Renal pelvis (tissue), 12 donors: ENCODE results near the gene HHIPL2. TPM values are rescaled to one million over a fixed set of nuclear protein-coding genes. Genes with fewer than 3 reads are reported as not detected.
A peak's percentile ranks its signal among the peaks of the same experiment; 100 is the strongest.

Source experiments
- DNase-seq: peaks from one replicate; pipeline ENCODE4 v3.0.0-alpha.2; 2013
- long read RNA-seq, 16 experiments: transcript quantifications; one replicate each; lab custom pipeline, GENCODE V29; 2026
- polyA plus RNA-seq, 3 donors: library from polyadenylated mRNA; unstranded; fragments of 120-200 nt; gene quantifications; one replicate each; pipeline ENCODE4 v1.2.1, GENCODE V29; 2013; ENCODE audit not compliant: insufficient read length in 3 of 3

The HHIPL2 gene
- 1 to 10 TPM in 2 of 3 donors, under 1 TPM in 1; 0.51 to 2.0 (median 1.3) TPM for polyA plus RNA-seq
- long read RNA-seq, donor 1 = 0 reads
- long read RNA-seq, donor 2 = 0 reads
- long read RNA-seq, donor 3 = 0 reads
- long read RNA-seq, donor 4 = 0 reads
- long read RNA-seq, donor 5 = 0 reads
- long read RNA-seq, donor 6 = 0 reads
- long read RNA-seq, donor 7 = 0 reads
- long read RNA-seq, donor 8 = 0 reads
- long read RNA-seq, donor 9 = 0 reads
- long read RNA-seq, donor 10 = 0 reads
- long read RNA-seq, donor 11 = 0 reads
- long read RNA-seq, donor 12 = 0 reads
- long read RNA-seq, donor 13 = 0 reads
- long read RNA-seq, donor 14 = 0 reads
- long read RNA-seq, donor 15 = 0 reads
- long read RNA-seq, donor 16 = 0 reads

DNA sequence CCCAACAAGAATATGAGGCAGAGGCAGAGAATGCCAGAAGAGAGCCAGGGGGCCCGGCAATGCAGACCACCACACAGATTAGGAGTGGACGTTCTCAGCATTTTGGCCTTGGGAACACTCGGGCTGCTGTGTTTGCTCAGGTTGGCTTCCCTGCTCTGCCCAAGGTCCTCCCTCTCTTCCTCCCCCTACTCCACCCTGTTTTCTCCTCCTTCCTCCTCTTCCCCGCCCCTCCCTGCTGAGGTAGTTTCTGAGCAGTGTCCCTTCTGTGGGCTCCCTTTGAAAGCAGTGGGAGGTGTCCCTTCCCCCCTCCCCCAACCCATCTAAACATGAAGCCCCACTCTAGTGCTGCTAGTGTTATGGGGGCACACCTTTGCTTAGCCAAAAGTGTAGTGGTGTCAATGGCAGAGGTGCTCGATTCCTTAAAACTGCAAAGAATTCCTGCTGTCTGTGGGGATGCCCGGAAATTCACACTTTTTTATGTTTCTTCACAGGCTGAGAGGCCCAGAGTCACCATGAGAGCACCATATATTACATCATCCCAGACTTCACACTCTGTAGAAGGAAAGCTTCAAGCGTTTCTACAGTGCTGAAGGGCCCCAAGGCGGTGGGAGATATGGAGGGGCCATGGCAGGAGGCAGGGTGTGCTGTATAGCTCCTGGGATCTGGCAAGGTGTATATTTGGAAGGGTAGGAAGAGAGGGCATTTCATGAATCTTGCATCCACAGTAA is at the start of gene HHIPL2:
Gene HHIPL2 (minus strand): TSS at position 161 of the 728 bp plus-strand sequence. CDS start 60 bp downstream, at position 101.
- DNase-seq = no peak

DNA sequence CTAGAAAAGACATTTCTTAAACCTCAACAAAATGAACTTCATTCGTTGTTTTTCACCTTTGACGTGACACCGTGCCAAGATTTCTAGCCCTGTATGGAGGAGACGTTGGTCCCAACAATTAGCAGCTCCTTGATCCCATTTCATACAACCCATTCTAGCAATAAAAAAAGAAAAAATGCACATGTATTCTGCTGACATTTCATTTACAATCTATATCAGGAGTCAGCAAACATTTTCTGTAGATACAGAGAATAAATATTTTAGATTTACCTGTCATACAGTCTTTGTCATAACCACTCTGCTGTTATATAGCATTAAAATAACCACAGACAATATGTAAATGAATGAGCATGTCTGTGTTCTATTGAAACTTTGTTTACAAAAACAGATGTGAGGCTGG is 48.8 kb upstream of the HHIPL2 start:
- DNase-seq = no peak

DNA sequence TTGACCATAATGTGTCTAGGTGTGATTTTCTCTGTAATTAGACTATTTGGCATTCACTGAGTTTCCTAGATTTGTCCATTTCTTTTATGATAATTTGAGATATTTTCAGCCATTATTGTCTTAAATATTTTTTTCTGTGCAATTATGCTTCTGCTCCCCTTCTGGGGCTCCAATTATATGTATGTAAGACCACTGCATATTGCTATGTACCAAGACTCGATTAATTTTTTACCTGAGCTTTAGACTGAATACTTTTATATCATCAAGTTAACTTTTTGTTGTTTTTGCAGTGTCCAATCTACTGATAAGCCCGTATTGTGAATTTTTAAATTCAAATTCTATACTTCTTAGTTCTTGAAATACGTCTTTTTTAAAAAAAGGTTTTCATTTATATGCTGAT is 46.9 kb upstream of the HHIPL2 start:
- DNase-seq = no peak

DNA sequence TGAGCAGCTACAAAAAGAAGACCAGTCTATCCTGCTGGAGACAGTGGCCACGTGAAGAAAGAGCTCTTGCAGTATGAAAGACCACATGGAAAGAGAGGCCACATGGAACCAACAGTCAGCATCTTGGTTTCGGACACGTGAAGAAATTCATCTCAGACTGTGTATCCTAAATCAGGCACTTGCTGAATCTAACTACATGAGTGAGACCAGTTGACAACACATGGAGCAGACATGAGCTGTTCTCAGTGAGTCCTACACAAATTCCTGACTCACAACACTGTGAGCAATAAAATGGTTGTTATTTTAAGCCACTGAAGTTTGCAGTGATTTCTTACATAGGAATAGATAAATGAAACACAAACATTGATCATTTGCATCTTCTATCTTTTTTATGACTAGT is 44.3 kb upstream of the HHIPL2 start:
- no peak for DNase-seq

DNA sequence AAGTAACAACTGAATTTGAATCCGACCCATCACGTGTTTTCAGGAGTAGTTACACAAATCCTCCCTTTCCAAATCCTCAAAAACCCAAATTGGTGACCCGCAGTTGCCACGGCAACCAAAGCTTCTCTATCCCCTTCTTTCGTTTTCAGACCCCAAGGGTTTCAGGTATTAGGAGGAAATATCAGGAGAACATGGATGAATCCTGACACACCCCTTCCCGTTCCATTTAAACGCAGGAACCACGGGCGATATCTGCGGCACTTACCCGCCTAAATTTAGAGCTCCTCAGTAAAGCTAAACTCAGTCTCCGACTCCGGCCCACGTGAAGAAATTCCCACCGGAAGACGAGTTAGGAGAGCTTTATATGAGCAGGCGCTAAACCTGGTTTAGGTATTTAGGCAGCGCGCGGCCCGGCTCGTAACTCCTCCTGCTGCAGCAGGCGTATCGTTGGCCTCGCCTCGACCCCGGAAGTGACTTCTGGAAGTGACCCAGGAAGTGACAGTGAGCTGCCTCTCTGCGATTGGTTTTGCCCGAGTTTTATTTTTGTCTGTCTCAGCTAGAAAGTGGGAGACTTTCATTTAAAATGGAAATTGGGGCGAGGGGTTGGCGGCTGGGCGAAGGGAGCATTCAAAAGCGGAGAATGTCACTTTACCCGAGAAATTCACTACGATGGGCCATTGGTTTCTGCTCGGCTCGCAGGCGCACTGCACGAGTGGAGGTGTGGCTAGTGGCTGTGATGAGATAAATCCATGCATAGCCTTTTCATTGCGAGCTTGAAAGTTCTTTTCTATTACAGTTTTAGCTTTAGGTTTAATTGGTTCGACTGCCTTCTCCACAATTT is 41.8 kb upstream of the HHIPL2 start, which contains the start of gene TAF1A:
Gene TAF1A (minus strand): TSS at position 472 of the 841 bp plus-strand sequence.
- peak; percentile 87 for DNase-seq

DNA sequence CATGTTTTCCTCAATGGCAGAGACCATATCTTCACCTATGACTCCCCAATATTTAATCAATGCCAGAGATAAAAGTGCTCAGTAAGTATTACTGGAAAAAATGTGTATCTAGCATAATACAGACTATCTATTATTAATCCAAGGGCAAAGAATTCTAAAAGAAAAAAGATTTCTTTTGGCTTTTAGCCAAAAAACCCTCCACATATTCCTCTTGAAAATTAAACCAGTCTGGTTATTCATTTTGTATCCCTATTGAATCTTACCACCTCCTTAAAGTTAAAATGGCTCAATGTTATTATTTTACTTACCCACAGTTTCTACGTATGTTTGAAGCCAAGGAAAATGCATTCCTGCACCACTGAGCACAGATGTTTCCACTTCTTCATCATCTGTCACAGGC is 40.2 kb upstream of the HHIPL2 start:
- DNase-seq = no peak

DNA sequence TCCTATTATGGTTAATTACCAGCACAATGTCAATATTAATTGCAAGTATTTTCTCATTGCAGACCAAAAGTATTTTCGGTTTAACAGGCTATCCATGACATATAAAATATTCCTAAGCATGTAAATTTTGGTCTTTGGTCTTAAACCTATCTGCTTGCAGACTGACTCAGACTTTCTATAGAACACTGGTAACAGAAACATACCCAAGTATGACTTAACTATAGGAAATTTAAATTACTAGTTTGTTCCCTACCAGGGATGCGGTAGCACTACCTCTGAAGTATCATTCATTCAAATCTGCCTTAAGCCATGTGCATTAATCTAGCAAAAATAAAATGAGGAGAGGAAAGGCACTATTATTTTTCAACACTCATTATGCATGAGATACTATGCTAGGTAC is 38.9 kb upstream of the HHIPL2 start:
- no peak for DNase-seq

DNA sequence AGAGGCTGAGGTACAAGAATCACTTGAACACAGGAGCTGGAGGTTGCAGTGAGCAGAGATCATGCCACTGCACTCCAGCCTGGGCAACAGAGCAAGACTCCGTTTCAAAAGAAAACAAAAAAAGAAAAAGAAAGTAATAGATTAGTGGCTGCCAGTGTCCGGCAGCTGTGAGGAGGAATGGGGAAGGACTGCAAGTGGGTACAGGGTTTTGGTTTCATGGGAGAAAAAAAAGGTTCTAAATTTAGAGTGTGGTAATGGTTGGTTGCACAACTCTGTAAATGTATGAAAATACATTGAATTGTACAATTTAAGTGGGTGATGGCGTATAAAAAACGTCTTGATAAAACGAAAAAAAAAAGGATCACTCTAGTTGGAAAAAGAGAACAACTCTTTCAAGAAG is 35.2 kb upstream of the HHIPL2 start:
- no peak for DNase-seq

DNA sequence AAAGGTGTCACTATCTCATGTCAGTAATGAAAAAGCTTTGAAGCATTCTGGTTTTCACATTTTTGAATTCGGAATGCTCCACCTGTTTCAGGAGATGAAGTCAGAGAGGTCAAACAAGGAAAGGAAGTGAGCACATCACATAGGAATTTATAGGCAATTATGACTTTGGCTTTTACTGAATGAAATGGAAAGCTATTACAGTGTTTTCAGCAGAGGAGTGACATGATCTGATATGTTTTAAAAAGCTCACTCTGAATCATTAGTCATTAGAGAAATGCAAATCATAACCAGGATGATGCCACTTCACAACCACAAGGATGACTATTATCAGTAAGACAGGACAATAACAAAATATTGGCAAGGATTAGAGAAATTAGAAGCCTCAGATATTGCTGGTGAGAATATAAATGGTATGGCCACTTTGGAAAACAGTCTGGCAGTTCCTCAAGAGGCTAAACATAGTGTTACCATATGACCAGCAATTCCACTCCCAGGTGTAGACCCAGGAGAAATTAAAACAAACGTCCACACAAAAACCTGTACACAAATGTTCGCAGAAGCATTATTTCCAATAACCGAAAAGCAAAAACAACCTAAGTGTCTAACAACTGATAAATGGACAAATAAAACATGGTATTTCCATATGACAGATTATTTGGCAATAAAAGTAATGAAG is 34.3 kb upstream of the HHIPL2 start:
- no peak for DNase-seq

DNA sequence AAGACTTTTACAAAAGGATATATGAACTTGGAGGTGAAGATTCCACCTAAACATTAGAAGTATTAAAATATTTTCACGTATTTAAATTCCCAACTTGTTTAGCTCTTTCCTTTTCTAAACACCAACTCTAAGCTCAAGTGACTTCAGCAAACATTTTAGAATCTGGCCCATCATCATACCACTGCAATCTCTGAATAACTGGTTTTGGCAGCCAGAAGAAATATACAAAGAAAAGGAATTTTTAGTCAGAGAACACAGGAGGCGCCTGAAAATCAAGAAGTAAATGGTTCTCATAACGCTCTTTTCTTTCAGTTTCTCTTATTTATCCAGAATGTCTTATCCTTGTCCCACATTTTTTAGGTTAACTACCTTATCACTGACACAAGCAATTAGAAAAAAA is 31.4 kb upstream of the HHIPL2 start:
- DNase-seq = no peak

DNA sequence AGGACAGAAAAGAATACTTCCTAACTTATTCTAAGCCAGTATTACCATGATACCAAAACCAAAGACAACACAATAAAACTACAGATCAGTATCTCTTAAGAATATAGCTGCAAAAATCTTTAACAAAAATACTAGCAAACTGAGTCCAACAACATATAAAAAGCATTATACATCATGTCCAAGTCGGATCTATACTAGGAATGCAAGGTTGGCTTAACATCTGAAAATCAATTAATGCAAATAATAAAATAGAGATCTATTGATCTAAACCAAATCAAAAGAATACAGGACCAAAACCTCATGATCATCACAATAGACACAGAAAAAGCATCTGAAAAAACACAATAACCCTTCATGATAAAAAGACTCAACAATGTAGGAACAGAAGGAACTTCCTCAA is 22.9 kb upstream of the HHIPL2 start:
- no peak for DNase-seq

DNA sequence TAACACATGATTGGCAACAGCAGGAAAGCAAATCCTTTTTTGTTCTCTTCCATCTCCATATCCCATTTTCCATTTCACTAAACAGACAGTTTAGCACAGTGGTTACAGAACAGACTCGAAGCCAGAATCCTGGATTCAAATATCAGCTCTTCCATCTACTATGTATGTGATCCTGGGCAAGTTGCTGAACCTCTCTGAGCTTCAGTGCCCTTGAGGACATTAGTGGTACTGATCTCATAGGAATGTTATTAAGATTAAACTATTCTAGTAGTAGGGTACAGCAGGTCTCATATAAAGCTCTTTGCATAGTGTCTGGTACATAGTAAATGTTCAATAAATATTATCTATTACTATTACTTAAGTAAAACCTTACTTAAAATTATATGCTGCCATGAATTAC is 13.8 kb upstream of the HHIPL2 start:
- DNase-seq = no peak

DNA sequence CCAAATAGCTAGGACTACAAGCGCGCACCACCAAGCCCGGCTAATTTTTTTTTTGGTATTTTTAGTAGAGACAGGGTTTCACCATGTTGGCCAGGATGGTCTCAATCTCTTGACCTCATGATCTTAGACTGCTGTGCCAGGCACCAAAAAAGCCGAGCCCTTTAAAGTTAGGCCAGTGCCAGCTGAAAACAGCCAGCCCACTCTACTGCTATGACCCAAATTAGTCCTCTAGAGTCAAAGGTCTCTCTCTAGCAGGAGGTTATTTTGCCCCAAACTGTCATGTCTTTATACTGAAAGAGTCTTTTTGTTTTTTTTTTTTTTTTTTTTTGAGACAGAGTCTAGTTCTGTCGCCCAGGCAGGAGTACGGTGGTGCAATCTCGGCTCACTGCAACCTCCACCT is 9.7 kb upstream of the HHIPL2 start:
- DNase-seq = no peak

DNA sequence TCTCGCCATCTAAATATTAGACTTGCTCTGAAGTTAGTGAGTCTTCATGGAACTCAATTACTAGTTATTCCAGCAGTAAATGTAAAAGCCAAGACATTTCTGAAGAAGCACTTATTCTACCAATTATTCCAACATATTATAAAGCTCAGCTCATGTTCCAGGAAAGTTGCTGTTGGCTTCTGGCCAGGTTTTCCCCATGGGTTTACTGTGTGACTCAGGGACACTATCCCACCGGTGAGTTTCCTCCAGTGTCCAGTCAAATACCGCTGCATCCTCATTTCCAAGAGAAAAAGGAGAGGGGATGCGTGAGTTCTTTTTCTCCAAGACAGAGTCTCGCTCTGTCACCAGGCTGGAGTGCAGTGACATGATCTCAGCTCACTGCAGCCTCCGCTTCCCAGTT is 9.2 kb upstream of the HHIPL2 start:
- DNase-seq = no peak

DNA sequence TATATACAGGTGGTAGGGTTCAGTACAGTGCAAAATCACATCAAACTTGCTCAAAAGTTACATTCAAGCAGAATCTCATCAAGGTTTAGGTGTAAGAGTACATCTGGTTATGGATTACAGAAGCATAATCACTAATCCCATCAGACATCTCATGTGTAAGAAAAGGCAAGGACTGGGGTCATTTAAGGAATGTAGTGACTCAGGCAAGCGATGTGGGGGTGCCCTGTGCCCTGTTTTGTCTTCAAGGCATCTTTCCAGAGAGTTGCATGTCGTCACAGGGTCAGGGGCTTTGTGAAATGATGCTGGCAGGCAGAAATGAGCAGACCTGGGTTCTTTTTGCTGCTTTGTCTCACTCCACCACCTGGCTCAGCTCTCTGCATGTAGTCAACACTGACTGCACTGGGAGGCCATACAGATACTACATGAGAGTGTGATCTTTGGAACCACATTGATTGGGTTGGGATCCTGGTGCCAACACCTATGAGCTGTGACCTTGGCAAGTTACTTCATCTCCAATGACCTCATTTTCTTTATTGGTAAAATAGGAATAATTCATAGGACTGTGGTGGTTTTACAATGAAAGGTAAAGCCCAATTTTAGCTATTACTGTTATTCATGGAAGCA is 8.2 kb upstream of the HHIPL2 start:
- no peak for DNase-seq

DNA sequence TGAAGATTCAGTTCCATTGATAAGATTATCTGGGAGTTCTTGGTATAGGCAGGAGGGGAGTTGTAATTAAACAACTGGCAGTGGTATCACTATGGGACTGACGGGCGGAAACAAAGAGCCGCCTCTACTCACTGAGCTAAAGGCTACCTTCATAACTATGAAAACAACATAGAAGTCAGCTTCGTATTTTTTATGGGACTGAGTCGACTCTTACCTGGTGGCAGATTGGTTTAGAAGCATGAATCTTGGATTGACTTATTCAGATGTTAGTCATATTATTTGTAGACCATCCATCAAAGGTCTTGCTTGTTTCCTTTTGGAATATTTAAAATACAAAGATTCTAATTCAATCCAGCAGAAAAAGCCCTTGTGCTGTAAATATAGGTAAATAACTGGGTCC is 6.3 kb upstream of the HHIPL2 start:
- no peak for DNase-seq

DNA sequence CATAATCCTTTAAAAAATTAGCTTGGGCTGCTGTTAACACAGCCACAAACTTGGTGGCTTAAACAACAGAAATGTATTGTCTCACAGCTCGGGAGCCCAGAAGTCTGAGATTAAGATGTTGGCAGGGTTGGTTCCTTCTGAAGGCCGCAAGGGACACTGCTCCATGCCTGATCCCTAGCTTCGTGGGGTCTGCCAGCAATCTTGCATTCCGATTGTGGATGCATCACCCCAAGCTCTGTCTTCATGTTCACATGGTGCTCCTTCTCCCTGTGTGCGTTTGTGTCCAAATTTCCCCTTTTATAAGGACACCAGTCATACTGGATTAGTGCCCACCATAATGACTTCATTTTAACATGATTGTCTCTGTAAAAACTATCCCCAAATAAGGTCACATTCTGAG is 5.0 kb upstream of the HHIPL2 start:
- no peak for DNase-seq

DNA sequence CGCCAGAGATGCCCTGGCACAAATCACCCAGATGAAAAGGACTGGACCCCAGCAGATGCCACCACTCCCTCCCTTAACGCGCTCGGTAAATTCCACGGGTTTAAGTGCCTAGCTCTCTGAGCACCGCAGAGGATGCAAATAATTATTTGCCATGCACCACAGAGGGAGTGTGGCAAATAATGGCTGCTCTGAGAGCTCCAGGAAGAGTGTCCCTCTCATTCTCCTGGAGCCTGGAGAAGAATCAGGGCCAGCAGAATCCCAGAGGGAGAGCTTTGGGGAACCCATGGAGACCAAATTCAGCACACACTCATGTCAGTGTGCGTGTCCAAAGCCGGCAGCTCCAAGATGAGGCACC is 667 bp downstream of the HHIPL2 start:
- no peak for DNase-seq

DNA sequence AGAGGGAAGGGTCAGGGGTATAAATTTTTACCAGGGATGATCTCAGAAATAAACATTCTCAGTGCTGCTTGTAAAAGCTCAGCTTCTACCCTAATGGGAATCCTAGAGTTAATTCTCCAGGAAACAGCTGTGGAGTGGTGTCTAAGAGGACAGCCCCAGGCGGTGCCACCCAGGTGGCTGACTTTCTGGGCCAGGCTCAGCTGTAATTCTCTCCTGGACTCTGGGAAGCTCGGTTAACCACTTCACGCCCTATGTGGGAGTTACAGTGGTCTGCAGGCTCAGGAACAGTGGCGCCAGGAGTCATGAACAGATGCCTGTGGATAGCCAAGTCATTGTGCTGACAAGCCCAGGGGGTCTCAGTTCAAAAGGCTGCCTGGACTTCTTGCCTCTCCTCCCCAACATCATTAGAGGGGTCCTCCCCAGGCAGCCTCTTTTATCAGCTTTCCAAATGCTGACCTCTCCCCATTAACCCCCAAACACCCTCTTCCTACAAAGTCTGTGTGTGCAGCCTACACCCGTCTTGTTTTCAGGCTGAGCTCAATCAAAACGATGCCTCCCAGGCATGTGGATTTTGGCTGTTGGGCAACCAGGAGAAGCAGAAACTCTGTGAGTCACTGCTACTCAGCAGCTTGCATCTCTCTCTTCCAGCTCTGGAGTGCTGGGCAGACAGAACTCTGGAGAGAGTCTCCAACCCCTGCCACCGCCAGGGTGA is 1.2 kb downstream of the HHIPL2 start:
- peak; percentile 42 for DNase-seq

DNA sequence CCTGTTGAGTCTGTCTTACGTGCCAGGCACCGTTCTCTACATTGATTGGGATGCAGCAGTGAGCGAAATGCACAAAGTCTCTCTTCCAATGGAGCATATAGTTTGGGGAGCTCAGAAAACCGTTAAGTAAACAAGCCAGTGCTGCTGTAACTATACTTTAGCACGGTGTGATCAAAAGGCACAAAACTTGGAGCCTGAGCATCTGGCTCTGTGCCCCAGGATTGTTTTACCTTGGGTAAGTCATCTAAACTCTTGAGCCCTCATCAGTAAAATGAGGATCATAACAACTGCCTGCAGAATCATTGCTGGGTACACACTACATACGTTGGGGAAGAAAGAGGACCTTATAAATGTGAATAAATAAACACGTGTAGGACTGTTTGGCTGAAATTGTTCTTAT is 1.8 kb downstream of the HHIPL2 start:
- no peak for DNase-seq

DNA sequence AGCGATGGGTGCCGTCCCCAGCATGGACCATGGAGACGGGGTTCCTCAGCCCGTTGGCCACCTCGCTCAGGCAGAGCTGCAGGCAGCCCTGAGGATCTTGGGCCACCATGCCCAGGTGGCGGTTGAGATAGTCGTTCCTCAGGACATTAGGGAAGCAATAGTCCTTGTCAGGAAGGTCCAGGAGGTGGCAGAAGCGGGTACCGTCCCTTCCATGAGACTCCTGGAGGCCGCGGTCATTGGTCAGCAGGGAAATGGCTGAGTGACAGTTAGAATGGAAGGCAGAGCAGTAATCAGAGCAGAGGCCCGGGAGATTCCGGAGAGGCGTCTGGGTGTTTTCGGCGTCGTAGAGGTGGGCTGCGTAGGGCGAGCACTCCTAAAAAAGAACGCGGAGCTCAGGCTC is 4.1 kb downstream of the HHIPL2 start:
- no peak for DNase-seq
